Measurements from ENCODE around the gene SULT4A1. TPM values are rescaled to one million over a fixed set of nuclear protein-coding genes. Genes with fewer than 3 reads are reported as not detected.

The SULT4A1 gene
- total and polyA plus RNA-seq, 2 of the 8 experiments (the other 6 are each of a cell fraction or from before 2014, with no cell fraction given) = 9.1 to 11.8 TPM

DNA sequence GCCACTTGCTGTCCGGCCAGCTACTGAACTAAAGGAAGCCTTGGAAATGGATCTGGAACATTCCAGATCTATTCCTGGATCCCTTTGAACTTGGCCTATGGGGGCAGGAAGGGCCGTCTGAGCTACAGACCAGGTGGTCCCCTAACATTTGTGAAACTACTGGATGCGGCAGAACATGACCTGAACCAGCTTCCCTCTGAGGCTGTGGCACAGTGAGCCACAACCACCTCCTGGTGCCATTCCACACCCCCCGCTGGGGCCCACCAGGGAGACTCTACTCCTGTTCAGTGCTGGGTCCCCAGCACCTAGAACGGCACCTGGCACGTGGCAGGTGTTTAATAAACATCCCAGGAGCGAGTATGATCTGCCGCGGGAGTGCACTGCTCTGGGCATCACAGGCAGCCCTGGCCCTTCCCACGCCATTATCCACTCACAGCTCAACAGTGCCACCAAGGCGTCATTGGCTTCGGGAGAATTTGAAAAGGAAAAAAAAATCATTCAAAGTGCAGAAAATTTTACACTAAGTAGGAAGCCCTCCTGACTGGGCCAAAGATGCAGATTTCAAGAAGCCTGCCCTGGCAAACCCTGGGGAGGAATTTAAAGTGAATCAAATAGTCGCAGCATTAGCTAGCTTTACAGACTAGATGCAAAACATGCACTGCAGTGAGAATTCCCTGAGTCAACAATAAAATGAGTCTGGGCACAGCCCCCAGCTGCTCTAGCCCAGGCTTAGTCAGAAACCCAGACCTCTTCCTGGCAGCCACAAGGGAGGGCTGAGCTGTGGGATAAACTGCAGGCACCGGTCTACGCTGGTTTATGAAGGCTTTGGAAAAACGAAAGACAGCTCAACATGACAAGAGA, 35.9 kb downstream of the SULT4A1 start:
- H3K56ac ChIP-seq (replicated peaks; ENCODE audit: insufficient read length, low read depth, low read length) = no peak overlapping the region
- no peak overlapping the region; the same call in 1 of the 2 replicates for H4K8ac ChIP-seq (ENCODE audit: extremely low read depth, insufficient read depth, low read length)
- H3K79me2 ChIP-seq (ENCODE audit: control insufficient read depth in 1 of 2, insufficient read depth in 2 of 2, low read length in 2 of 2) = no peaks in the 10 kb centered on the region
- FAIRE-seq = no peak
- H2BK5ac ChIP-seq (ENCODE audit: low read depth, low read length) = no peak overlapping the region
- H3K27ac ChIP-seq (ENCODE audit: low read depth, low read length) = no peak overlapping the region
- H3K14ac ChIP-seq (ENCODE audit: insufficient read length) = no peak overlapping the region
- DNase-seq (ENCODE audit: low read depth in 1 of 2, low spot score in 2 of 2) = peak in 1 of 2 experiments; percentile 43
- no peak overlapping the region for H4K91ac ChIP-seq (replicated peaks; ENCODE audit: insufficient read length, low read length)
- H3K23ac ChIP-seq (ENCODE audit: insufficient read length) = no peak overlapping the region
- H3K23me2 ChIP-seq (ENCODE audit: low read depth, low read length) = no peaks in the 10 kb centered on the region; the same call in 1 of the 2 replicates
- H3K9ac ChIP-seq (replicated peaks in 1 of 4; ENCODE audit: extremely low read depth in 1 of 4, low read depth in 3 of 4, low read length in 3 of 4) = no peak overlapping the region; a peak in 1 of 7 replicates
- no peaks in the 10 kb centered on the region for H3K27me3 ChIP-seq (replicated peaks in 1 of 4; ENCODE audit: control insufficient read depth in 3 of 4, extremely low read depth in 1 of 4, insufficient read depth in 3 of 4, low read length in 3 of 4)
- H2BK12ac ChIP-seq (ENCODE audit: low read depth, low read length) = no peak overlapping the region
- no peak overlapping the region for H3K4me2 ChIP-seq (ENCODE audit: insufficient read depth in 1 of 2, low read depth in 2 of 2, low read length in 2 of 2)
- peaks cover 0 to 7% (median 3%) of the 10 kb centered on the region in 4 experiments; a peak in 3 of 8 replicates for H3K36me3 ChIP-seq (ENCODE audit: control insufficient read depth in 2 of 4, insufficient read depth in 4 of 4, low read length in 3 of 4)
- peaks cover 4 to 15% of the 10 kb centered on the region in 2 experiments for H4K20me1 ChIP-seq (replicated peaks in 1 of 2; ENCODE audit: control insufficient read depth in 1 of 2, insufficient read depth in 2 of 2, low read length in 2 of 2)
- no peak overlapping the region for H2AK5ac ChIP-seq (ENCODE audit: low read depth, low read length)
- H3K4ac ChIP-seq (replicated peaks; ENCODE audit: insufficient read length, low read depth, low read length) = no peak overlapping the region
- no peaks in the 10 kb centered on the region for H3K79me1 ChIP-seq (ENCODE audit: low read depth, low read length)
- 79% methylated on average over 16 of the region's 16 CpGs; no CpG with 5 or more reads in 1 of the 2 experiments for WGBS, 2 experiments (ENCODE audit: extremely low coverage in 1 of 2, insufficient coverage in 1 of 2, insufficient read length in 1 of 2, insufficient replicate concordance in 2 of 2, low coverage in 1 of 2, low lambda C conversion rate in 2 of 2, missing lambda C conversion rate in 1 of 2)
- no peak overlapping the region for H4K5ac ChIP-seq (ENCODE audit: insufficient read length, low read depth, low read length)
- H3K9me3 ChIP-seq (ENCODE audit: insufficient read depth in 2 of 2, low read depth in 1 of 2, low read length in 1 of 2) = no peaks in the 10 kb centered on the region
- CTCF ChIA-PET (ENCODE audit: partially characterized antibody) = interaction anchor here (0.7 to 3.4 kb wide), 9 partner anchors 9 to 61 kb away, joined by 3 to 12 read pairs (median 5); no protein-coding TSS in a partner anchor
- no peak overlapping the region for H3K18ac ChIP-seq (ENCODE audit: extremely low read depth, low read length)
- POLR2A ChIA-PET (ENCODE audit: partially characterized antibody) = interaction anchor here (0.9 to 1.6 kb wide), 3 partner anchors 9 to 64 kb away, joined by 3 to 7 read pairs (median 4); no protein-coding TSS in a partner anchor
- H3K4me1 ChIP-seq (replicated peaks in 1 of 4; ENCODE audit: control insufficient read depth in 3 of 4, insufficient read depth in 4 of 4, low read length in 3 of 4) = peaks cover 2 to 26% (median 15%) of the 10 kb centered on the region in 4 experiments
- no peak overlapping the region for H2BK120ac ChIP-seq (replicated peaks; ENCODE audit: low read depth, low read length)
- no peak overlapping the region for H2BK20ac ChIP-seq (ENCODE audit: low read length)
- H3K4me3 ChIP-seq (ENCODE audit: extremely low read depth in 1 of 4, insufficient read depth in 2 of 4, low read depth in 3 of 4, low read length in 4 of 4) = no peak overlapping the region
- no peak overlapping the region for H2BK15ac ChIP-seq (ENCODE audit: low read length)
- H2AFZ ChIP-seq (ENCODE audit: low read length) = no peak overlapping the region
- TF ChIP-seq BACH1 (IDR thresholded peaks at IDR 0.05; ENCODE audit: low read length) (no peak), POLR2A (IDR thresholded peaks at IDR 0.05; ENCODE audit: control extremely low read depth in 1 of 2, low read depth in 2 of 2, low read length in 2 of 2) (no peak), HDAC2 (IDR thresholded peaks at IDR 0.05; ENCODE audit: borderline replicate concordance in 1 of 2, low read depth in 2 of 2, low read length in 2 of 2) (no peak), TAF7 (optimal IDR thresholded peaks at IDR 0.05; ENCODE audit: borderline replicate concordance, low read depth, low read length) (no peak), SRF (IDR thresholded peaks at IDR 0.05; ENCODE audit: low read depth, low read length) (no peak), FOSL1 (IDR thresholded peaks at IDR 0.05; ENCODE audit: insufficient read depth, low read depth, low read length) (no peak)
- TF ChIP-seq, protein P1, sequence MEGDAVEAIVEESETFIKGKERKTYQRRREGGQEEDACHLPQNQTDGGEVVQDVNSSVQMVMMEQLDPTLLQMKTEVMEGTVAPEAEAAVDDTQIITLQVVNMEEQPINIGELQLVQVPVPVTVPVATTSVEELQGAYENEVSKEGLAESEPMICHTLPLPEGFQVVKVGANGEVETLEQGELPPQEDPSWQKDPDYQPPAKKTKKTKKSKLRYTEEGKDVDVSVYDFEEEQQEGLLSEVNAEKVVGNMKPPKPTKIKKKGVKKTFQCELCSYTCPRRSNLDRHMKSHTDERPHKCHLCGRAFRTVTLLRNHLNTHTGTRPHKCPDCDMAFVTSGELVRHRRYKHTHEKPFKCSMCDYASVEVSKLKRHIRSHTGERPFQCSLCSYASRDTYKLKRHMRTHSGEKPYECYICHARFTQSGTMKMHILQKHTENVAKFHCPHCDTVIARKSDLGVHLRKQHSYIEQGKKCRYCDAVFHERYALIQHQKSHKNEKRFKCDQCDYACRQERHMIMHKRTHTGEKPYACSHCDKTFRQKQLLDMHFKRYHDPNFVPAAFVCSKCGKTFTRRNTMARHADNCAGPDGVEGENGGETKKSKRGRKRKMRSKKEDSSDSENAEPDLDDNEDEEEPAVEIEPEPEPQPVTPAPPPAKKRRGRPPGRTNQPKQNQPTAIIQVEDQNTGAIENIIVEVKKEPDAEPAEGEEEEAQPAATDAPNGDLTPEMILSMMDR (IDR thresholded peaks at IDR 0.05; ENCODE audit: control extremely low read depth in 1 of 3, insufficient read depth in 1 of 3, low read depth in 1 of 3, low read length in 3 of 3) = peak in 1 of 3 experiments; percentile 2; a peak in 1 of 4 replicates
